BJ (cell line): Measurements from ENCODE around the gene AP2B1. TPM values are rescaled to one million over a fixed set of nuclear protein-coding genes. Genes with fewer than 3 reads are reported as not detected.

ENCODE experiments used
- CTCF ChIA-PET: fragments of 350-600 bp; formaldehyde crosslinking; extraction: SDS; loops from one replicate; lab custom pipeline; 2021; ENCODE audit warnings: antibody characterized with exemption, inconsistent platforms; lab: Yijun Ruan, JAX
- POLR2A ChIA-PET: fragments of 300-600 bp; sonication (Branson Sonifier 250); formaldehyde crosslinking; extraction: SDS; loops from one replicate; lab custom pipeline; 2021; ENCODE audit warnings: antibody characterized with exemption; lab: Charles Lee
- DNase-seq: peaks from one replicate; pipeline ENCODE4 v3.0.0-alpha.2; 2011; ENCODE audit warnings: low read depth
- H3K27me3 ChIP-seq: 2 replicates; pipeline ENCODE4 v1.6.0; 2011; ENCODE audit warnings: low read length; ENCODE audit not compliant: control insufficient read depth, insufficient read depth
- H3K36me3 ChIP-seq: 2 replicates; pipeline ENCODE4 v1.5.1; 2011; ENCODE audit warnings: low read length; ENCODE audit not compliant: control insufficient read depth, insufficient read depth
- H3K4me3 ChIP-seq: 2 replicates; pipeline ENCODE4 v1.5.1; 2011; ENCODE audit warnings: low read depth, mild to moderate bottlenecking, control low read depth, low read length
- polyA plus RNA-seq: library from polyadenylated mRNA; depleted of rRNA; stranded (reverse); fragments of >200 nt; gene quantifications from 2 replicates; pipeline ENCODE4 v1.2.3, GENCODE V29; 2011
- TF ChIP-seq, protein P1 (sequence below): IDR thresholded peaks from 2 replicates; pipeline ENCODE4 v1.5.1; 2011; ENCODE audit warnings: low read depth, mild to moderate bottlenecking, control low read depth, inconsistent platforms, low read length, moderate library complexity; ENCODE audit not compliant: insufficient read depth

The AP2B1 gene
- polyA plus RNA-seq, 1 experiment, result 122 TPM

DNA sequence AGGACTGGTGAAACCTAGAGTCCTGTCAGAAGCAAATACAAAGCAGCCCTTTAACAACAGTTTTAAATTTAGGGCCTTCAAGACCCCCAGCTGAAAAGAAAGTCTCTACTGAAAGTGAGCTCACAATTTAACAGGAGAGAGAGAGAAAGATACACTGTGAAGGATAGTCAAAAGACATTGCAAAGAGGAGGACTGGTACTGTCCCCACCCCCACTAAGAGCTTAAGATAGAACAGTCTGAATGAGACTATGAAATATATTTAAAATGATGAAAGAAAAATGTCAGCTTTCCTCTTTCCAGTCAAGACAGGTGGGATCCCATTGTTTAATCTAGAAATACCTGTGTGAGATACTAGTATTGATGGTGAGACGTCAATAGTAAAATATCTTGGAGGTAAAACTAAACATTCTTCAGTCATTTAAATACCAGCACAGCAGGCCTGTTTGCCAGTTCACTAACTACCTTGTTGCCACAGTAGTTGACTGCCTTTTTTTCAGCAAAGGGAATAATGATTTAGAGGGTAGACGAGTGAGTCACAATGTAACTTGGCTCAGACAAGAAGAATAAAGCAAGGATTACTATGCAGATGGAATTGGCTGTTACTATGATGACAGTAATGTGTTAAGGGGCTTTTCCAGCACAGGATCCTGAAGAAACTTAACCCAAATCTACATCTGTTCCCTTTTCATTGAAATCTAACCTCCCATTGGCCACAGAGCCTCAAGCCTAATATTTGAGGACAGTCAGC is 97.1 kb downstream of the AP2B1 start:
- POLR2A ChIA-PET, result no interaction called here

DNA sequence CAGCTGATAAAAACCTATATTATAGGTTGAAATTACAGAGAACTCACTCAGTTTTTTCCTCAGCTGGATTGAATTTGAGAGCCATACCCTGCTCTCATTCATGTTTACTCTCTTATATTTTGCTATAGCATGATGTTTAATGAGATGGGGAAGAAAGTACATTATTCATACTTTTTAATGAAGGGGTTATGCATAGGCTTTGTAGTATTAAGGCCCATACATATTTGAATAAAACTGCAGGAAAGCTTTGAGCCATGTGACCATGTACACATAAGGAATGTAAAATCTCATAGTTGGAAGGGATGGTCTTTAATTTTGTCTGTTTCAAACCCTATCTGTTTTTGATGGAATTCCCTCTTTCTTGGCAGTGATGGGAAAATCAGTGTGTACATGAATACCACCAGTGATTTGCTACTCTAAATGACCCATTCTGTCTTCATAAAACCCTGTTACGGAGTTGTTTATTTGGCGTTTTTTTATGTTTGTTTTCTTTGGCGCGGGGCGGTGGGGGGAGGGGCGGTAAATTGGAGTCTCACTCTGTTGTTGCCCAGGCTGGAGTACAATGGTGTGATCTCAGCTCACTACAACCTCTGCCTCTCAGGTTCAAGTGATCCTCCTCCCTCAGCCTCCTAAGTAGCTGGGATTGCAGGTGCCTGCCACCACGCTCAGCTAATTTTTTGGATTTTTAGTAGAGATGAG is 105.5 kb downstream of the AP2B1 start:
- H3K36me3 ChIP-seq, result peaks cover 8% of the 10 kb centered on the region
- no peak overlapping the region for H3K4me3 ChIP-seq
- ChIA-PET POLR2A (no interaction called here), CTCF (no interaction called here)
- no peaks in the 10 kb centered on the region for H3K27me3 ChIP-seq
- TF ChIP-seq, protein P1, sequence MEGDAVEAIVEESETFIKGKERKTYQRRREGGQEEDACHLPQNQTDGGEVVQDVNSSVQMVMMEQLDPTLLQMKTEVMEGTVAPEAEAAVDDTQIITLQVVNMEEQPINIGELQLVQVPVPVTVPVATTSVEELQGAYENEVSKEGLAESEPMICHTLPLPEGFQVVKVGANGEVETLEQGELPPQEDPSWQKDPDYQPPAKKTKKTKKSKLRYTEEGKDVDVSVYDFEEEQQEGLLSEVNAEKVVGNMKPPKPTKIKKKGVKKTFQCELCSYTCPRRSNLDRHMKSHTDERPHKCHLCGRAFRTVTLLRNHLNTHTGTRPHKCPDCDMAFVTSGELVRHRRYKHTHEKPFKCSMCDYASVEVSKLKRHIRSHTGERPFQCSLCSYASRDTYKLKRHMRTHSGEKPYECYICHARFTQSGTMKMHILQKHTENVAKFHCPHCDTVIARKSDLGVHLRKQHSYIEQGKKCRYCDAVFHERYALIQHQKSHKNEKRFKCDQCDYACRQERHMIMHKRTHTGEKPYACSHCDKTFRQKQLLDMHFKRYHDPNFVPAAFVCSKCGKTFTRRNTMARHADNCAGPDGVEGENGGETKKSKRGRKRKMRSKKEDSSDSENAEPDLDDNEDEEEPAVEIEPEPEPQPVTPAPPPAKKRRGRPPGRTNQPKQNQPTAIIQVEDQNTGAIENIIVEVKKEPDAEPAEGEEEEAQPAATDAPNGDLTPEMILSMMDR, result no peak
- no peak for DNase-seq

More for the DNA sequence above, 97.1 kb downstream of the AP2B1 start:
- CTCF ChIA-PET, result interaction anchor here (0.8 to 1.6 kb wide), 2 partner anchors 19 to 64 kb away, joined by 3 to 6 read pairs; no protein-coding TSS in a partner anchor
- no peaks in the 10 kb centered on the region for H3K27me3 ChIP-seq
- peak; percentile 26 for DNase-seq
- peaks cover 1% of the 10 kb centered on the region; the same call in 1 of the 2 replicates for H3K36me3 ChIP-seq
- TF ChIP-seq, protein P1, result no peak
- H3K4me3 ChIP-seq, result no peak overlapping the region

DNA sequence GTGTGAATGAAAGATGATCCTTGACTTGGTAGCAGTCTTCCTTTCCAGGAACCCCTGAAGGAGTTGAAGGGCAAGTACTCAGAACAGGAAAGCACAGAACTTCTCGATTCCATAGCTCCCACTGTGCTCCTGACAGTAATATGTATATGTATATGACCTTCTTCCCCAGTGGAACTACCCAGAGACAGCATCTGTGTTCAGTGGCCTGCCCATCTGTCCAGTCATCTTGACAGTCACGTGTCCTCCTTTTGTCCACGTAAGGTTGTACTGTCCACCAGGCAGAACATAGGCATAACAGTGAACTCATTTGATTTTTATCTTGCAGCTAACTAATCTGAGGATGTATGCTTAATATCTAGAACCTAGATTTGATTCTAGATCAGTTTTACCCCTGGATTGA is 106.5 kb downstream of the AP2B1 start:
- CTCF ChIA-PET, result no interaction called here
- Histone ChIP-seq H3K36me3 (peaks cover 8% of the 10 kb centered on the region), H3K27me3 (no peaks in the 10 kb centered on the region), H3K4me3 (no peak overlapping the region)
- DNase-seq, result no peak
- POLR2A ChIA-PET, result no interaction called here
- TF ChIP-seq, protein P1, result no peak

DNA sequence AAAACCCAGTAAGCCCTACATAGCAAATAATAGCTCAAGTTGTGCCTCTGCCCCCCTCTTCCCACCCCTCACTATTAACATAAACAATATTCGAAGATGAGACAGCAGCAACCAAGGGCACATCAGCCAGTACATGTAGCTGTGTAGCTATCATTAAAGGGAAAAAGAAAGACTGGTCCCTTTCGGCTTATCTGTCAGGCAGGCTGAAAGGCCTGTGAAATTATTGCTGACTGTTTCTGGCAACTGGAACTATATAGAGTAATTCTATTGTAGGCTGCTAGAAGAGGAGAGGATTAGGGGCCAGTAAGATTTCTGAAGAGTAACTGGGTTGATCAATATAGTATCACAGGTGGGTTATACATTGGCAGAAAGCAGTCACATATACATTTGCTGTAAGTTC is 107.8 kb downstream of the AP2B1 start:
- TF ChIP-seq, protein P1, result no peak
- H3K36me3 ChIP-seq, result peaks cover 8% of the 10 kb centered on the region
- no peaks in the 10 kb centered on the region for H3K27me3 ChIP-seq
- CTCF ChIA-PET, result interaction anchor here (1.2 to 1.3 kb wide), 2 partner anchors 10 to 53 kb away, joined by 3 to 5 read pairs; no protein-coding TSS in a partner anchor
- no peak overlapping the region for H3K4me3 ChIP-seq
- no peak for DNase-seq
- POLR2A ChIA-PET, result no interaction called here

DNA sequence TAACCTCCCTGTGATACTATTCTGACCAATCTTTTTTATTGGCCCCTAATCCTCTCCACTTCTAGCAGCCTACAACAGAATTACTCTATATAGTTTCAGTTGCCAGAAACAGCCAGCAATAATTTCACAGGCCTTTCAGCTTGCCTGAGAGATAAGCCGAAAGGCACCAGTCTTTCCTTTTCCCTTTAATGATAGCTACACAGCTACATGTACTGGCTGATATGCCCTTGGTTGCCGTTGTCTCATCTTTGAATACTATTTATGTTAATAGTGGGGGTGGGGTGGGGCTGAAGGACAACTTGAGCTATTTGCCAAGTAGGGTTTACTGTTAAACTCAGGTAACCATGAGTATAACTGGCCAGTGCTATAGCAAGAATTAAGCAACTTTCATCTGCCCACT is 108.5 kb downstream of the AP2B1 start:
- ChIA-PET POLR2A (no interaction called here), CTCF (interaction anchor here (0.9 to 1.3 kb wide), 2 partner anchors 10 to 52 kb away, joined by 4 to 5 read pairs; no protein-coding TSS in a partner anchor)
- Histone ChIP-seq H3K27me3 (no peaks in the 10 kb centered on the region), H3K36me3 (peaks cover 7% of the 10 kb centered on the region), H3K4me3 (no peak overlapping the region)
- TF ChIP-seq, protein P1, result no peak
- DNase-seq, result no peak
